Left ventricle myocardium superior (tissue), 1 donor: Measurements from ENCODE around the gene DHCR24. TPM values are rescaled to one million over a fixed set of nuclear protein-coding genes. Genes with fewer than 3 reads are reported as not detected.

Experiments
- ATAC-seq: fragments of 200-7000 bp; cut with Tn5 transposase; one replicate; pipeline ENCODE4 v1.9.1; 2020; ENCODE audit warnings: mild to moderate bottlenecking, moderate library complexity
- DNase-seq: peaks from one replicate; pipeline ENCODE4 v3.0.0-alpha.2; 2020
- intact Hi-C: fragments of 100-400 bp; cut with micrococcal nuclease; formaldehyde crosslinking; loops from one replicate; pipeline ENCODE4 v1.11.0; 2022
- total RNA-seq: library from RNA; stranded (reverse); fragmentation: NEBNext Ultra II Directional; extraction: Animal tissue kit (Norgen Biotek cat#: 25700); gene quantifications from one replicate; pipeline ENCODE4 v1.2.1, GENCODE V29; 2021
- donor health status: DM: no; HTN: yes; CAD: no; lungs with severe emphysema.

The DHCR24 gene
- total RNA-seq, 1 donor from 2014 or later = 9.8 TPM

GRCh38 chr1:54869173-54869851 is 17.7 kb downstream of the DHCR24 start:
- no peak for ATAC-seq
- intact Hi-C loops = no loop called here

GRCh38 chr1:54867717-54868057 is 19.3 kb downstream of the DHCR24 start:
- intact Hi-C loops = no loop called here
- no peak for ATAC-seq
- no peak for DNase-seq

More at GRCh38 chr1:54869173-54869851, 17.7 kb downstream of the DHCR24 start:
- no peak for DNase-seq

- no peak for DNase-seq
- ATAC-seq = no peak
- intact Hi-C loops = no loop called here
Measured at GRCh38 chr1:54866801-54867716, 19.9 kb downstream of the DHCR24 start.

GRCh38 chr1:54865238-54866073 is 21.5 kb downstream of the DHCR24 start:
- intact Hi-C loops = no loop called here
- no peak for DNase-seq
- ATAC-seq = no peak

- DNase-seq (no peak), ATAC-seq (no peak)
- intact Hi-C loops = no loop called here
Measured at GRCh38 chr1:54864460-54865208, 22.4 kb downstream of the DHCR24 start.

- ATAC-seq (no peak), DNase-seq (no peak)
- intact Hi-C loops = no loop called here
Measured at GRCh38 chr1:54863267-54863665, 23.7 kb downstream of the DHCR24 start.

GRCh38 chr1:54861070-54861761 is 25.8 kb downstream of the DHCR24 start:
- DNase-seq = no peak
- intact Hi-C loops = no loop called here
- ATAC-seq = peak; percentile 44

- ATAC-seq (no peak), DNase-seq (no peak)
- intact Hi-C loops = no loop called here
Measured at GRCh38 chr1:54859700-54860391, 27.1 kb downstream of the DHCR24 start.

- DNase-seq = no peak
- peak; percentile 38 for ATAC-seq
- intact Hi-C loops = no loop called here
Measured at GRCh38 chr1:54857746-54858561, 29.0 kb downstream of the DHCR24 start.

GRCh38 chr1:54857141-54857540 is 29.9 kb downstream of the DHCR24 start:
- ATAC-seq = no peak

GRCh38 chr1:54854381-54855020 is 32.5 kb downstream of the DHCR24 start:
- intact Hi-C loops = no loop called here

More at GRCh38 chr1:54857141-54857540, 29.9 kb downstream of the DHCR24 start:
- intact Hi-C loops = no loop called here
- DNase-seq = no peak

GRCh38 chr1:54853793-54854370 is 33.1 kb downstream of the DHCR24 start:
- no peak for DNase-seq
- no peak for ATAC-seq
- intact Hi-C loops = no loop called here

More at GRCh38 chr1:54854381-54855020, 32.5 kb downstream of the DHCR24 start:
- DNase-seq (no peak), ATAC-seq (no peak)

GRCh38 chr1:54853096-54853792 is 33.8 kb downstream of the DHCR24 start:
- no peak for DNase-seq
- intact Hi-C loops = no loop called here
- no peak for ATAC-seq

GRCh38 chr1:54851936-54852524 is 35.0 kb downstream of the DHCR24 start:
- no peak for ATAC-seq
- no peak for DNase-seq
- intact Hi-C loops = no loop called here

GRCh38 chr1:54851406-54851805 is 35.6 kb downstream of the DHCR24 start:
- DNase-seq (no peak), ATAC-seq (no peak)
- intact Hi-C loops = no loop called here
